Esophagus squamous epithelium (tissue), 4 donors: ENCODE data around the gene AKT2.
"Not testable (repeated sequence)": the region's sequence is repeated elsewhere in the genome, so short reads cannot be mapped to it uniquely, and the experiment has no call there.

Source experiments
- POLR2A ChIP-seq, 4 donors: fragments of 450-650 bp; IDR thresholded peaks; one replicate each; pipeline ENCODE4 v1.6.1; 2017; ENCODE audit warnings: antibody characterized with exemption in 4 of 4, mild to moderate bottlenecking in 4 of 4, moderate library complexity in 3 of 4
- TF ChIP-seq, protein P1 (sequence below), 6 experiments: fragments of 450-650 bp in 4 of 6; fragments of 200-600 bp in 2 of 6; sonication (generic) in 2 of 6; IDR thresholded peaks; one replicate each; pipeline ENCODE4 v1.5.1; 2016 to 2019; ENCODE audit warnings: antibody characterized with exemption in 6 of 6, mild to moderate bottlenecking in 4 of 6, moderate library complexity in 4 of 6

DNA sequence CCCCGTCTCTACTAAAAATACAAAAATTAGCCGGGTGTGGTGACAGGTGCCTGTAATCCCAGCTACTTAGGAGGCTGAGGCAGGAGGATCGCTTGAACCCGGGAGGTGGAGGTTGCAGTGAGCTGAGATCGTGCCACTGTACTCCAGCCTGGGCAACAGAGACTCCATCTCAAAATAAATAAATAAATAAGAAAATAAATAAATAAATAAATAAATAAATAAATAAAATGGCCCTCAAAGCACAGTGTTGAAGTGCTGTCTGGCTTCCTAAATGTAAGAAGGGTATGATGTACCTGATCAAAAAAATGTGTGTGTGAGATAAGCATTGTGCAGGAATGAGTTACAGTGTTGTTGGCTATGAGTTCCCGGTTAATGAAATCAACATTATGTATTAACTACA, 47.9 kb upstream of the AKT2 start:
- TF ChIP-seq, protein P1, sequence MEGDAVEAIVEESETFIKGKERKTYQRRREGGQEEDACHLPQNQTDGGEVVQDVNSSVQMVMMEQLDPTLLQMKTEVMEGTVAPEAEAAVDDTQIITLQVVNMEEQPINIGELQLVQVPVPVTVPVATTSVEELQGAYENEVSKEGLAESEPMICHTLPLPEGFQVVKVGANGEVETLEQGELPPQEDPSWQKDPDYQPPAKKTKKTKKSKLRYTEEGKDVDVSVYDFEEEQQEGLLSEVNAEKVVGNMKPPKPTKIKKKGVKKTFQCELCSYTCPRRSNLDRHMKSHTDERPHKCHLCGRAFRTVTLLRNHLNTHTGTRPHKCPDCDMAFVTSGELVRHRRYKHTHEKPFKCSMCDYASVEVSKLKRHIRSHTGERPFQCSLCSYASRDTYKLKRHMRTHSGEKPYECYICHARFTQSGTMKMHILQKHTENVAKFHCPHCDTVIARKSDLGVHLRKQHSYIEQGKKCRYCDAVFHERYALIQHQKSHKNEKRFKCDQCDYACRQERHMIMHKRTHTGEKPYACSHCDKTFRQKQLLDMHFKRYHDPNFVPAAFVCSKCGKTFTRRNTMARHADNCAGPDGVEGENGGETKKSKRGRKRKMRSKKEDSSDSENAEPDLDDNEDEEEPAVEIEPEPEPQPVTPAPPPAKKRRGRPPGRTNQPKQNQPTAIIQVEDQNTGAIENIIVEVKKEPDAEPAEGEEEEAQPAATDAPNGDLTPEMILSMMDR (IDR thresholded peaks at IDR 0.05): not testable (repeated sequence)
- TF ChIP-seq POLR2A (IDR thresholded peaks at IDR 0.05): not testable (repeated sequence)
